HS-5 (cell line): ENCODE results near the gene CREBBP.

Source experiments
- DNase-seq: peaks from one replicate; pipeline ENCODE4 v3.0.0-alpha.2; 2012; ENCODE audit warnings: low read depth

Gene CREBBP

GRCh38 chr16:3856367-3857141 is 24.0 kb downstream of the CREBBP start:
- no peak for DNase-seq

- no peak for DNase-seq
Observed at GRCh38 chr16:3854750-3855541, 25.6 kb downstream of the CREBBP start.

GRCh38 chr16:3850544-3850899 is 30.0 kb downstream of the CREBBP start:
- no peak for DNase-seq

GRCh38 chr16:3849751-3850543 is 30.6 kb downstream of the CREBBP start:
- DNase-seq: no peak

- no peak for DNase-seq
Observed at GRCh38 chr16:3846595-3847091, 33.9 kb downstream of the CREBBP start.

GRCh38 chr16:3846087-3846486 is 34.4 kb downstream of the CREBBP start:
- no peak for DNase-seq

- DNase-seq: no peak
Observed at GRCh38 chr16:3842994-3843393, 37.5 kb downstream of the CREBBP start.

- no peak for DNase-seq
Observed at GRCh38 chr16:3841729-3842508, 38.6 kb downstream of the CREBBP start.

GRCh38 chr16:3839402-3840184 is 40.9 kb downstream of the CREBBP start:
- no peak for DNase-seq

- DNase-seq: no peak
Observed at GRCh38 chr16:3838600-3839401, 41.7 kb downstream of the CREBBP start.

- DNase-seq: no peak
Observed at GRCh38 chr16:3837851-3838586, 42.5 kb downstream of the CREBBP start.

- no peak for DNase-seq
Observed at GRCh38 chr16:3836641-3837040, 43.9 kb downstream of the CREBBP start.

GRCh38 chr16:3835089-3835602 is 45.4 kb downstream of the CREBBP start:
- no peak for DNase-seq

- no peak for DNase-seq
Observed at GRCh38 chr16:3832668-3833067, 47.8 kb downstream of the CREBBP start.

GRCh38 chr16:3830625-3831254 is 49.8 kb downstream of the CREBBP start:
- DNase-seq: no peak

- DNase-seq: no peak
Observed at GRCh38 chr16:3829631-3830536, 50.6 kb downstream of the CREBBP start.

- DNase-seq: no peak
Observed at GRCh38 chr16:3825940-3826339, 54.6 kb downstream of the CREBBP start.
